Mucosa of stomach (tissue), 1 donor: ENCODE data around the gene RHEB.
"Not testable (repeated sequence)": the region's sequence is repeated elsewhere in the genome, so short reads cannot be mapped to it uniquely, and the experiment has no call there.

Experiments
- H3K27me3 ChIP-seq: one replicate; pipeline ENCODE4 v1.7.0; 2013; ENCODE audit warnings: mild to moderate bottlenecking, low read length; ENCODE audit not compliant: control insufficient read depth, insufficient read depth
- H3K36me3 ChIP-seq: one replicate; pipeline ENCODE4 v1.7.0; 2013; ENCODE audit warnings: low read length; ENCODE audit not compliant: control insufficient read depth, insufficient read depth
- H3K4me1 ChIP-seq: one replicate; pipeline ENCODE4 v1.7.0; 2013; ENCODE audit warnings: mild to moderate bottlenecking, low read length; ENCODE audit not compliant: control insufficient read depth, insufficient read depth
- H3K4me3 ChIP-seq: one replicate; pipeline ENCODE4 v1.7.0; 2013; ENCODE audit warnings: low read length
- H3K9ac ChIP-seq: one replicate; pipeline ENCODE4 v1.7.0; 2013; ENCODE audit warnings: mild to moderate bottlenecking, low read length, moderate library complexity
- H3K9me3 ChIP-seq: one replicate; pipeline ENCODE4 v1.7.0; 2013; ENCODE audit warnings: mild to moderate bottlenecking, low read length, moderate library complexity; ENCODE audit not compliant: control insufficient read depth
- donor health status: Pancreatic carcinoma.

The RHEB gene

DNA sequence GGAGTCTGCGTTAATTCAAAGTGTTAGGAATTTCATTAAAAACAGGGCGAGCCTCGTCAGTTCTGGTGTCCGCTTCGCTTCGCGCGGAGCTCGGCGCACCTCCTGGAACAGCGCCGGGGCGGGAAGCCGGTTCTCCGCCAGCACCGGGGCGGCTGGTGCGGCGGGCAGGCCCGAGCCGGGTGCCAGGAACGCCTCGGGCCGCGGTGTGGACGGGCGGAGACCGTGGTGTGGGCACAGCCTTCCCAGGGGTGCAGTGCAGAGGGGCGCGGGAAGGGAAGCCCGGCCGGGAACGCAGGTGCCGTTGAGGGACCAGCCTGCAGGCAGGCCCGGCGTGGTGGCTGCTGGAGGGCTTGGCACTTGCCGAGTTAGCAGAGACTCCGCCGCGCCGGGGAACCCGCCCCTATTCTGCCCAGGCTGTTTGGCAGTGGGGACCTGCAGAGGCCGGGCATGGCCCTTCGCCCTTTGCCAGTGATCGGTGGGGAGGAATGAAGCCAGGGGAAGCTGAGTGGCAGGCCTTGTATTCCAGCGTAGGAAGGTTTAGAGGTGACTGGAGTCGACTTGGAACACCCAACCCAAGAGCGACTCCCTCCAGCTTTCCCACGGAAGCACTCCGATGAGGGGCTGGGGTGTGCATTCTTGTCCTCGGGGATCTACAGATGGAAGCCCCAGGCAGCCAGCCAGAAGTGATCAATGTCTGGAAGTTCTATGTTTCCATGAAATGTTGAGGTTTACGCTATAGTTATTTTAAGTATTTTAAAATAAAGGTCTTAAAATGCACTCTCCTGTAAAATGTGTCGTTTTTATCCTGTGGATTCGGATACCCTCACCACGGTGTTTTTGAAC is 945 bp upstream of the RHEB start:
- Histone ChIP-seq H3K36me3 (no peaks in the 10 kb centered on the region), H3K4me1 (peaks cover 20% of the 10 kb centered on the region), H3K27me3 (no peaks in the 10 kb centered on the region), H3K9me3 (no peaks in the 10 kb centered on the region), H3K4me3 (peak overlapping the region; percentile 71), H3K9ac (peak overlapping the region; percentile 74)

DNA sequence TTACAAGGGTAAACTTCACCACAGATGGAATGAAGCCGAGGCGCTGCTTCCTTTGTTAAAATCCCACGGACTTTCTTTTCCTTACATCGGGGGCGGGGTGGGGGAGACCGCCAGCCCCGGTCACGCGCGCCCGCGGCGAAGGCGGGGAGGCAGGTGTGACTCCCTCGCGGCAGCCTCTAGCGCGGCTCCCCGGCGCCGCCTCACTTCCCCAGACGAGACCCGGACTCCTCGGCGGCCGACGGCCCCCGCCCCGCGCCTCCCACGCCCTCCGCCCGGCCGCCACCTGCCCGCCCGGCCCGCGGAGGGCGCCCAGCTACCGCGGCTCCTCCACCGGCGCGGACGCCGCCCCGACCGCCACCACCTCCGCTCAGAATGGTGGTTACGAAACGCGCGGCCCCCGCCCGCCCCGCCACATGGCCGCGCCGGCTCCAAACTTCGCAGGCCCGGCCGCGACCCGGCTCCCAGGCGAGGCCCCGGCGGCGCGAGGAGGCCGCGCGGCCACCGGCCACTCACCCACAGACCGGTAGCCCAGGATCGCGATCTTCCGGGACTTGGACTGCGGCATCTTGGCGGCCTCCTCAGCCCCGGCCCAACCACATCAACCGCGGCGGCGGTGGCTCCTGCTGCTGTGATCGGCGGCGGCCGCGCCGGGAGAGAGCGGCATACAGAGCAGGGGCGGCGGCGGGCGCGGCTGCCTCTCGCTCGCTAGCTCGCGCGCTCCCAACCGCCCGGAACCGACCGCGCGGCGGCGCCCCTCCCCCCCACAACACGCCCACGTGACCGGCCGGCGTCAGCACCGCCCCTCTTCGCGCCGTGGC is 539 bp downstream of the RHEB start:
- not testable (repeated sequence) for H3K36me3 ChIP-seq, H3K27me3 ChIP-seq, H3K9me3 ChIP-seq
- peak overlapping the region; percentile 66 for H3K4me3 ChIP-seq
- peak overlapping the region; percentile 69 for H3K9ac ChIP-seq
- peaks cover 20% of the 10 kb centered on the region for H3K4me1 ChIP-seq

DNA sequence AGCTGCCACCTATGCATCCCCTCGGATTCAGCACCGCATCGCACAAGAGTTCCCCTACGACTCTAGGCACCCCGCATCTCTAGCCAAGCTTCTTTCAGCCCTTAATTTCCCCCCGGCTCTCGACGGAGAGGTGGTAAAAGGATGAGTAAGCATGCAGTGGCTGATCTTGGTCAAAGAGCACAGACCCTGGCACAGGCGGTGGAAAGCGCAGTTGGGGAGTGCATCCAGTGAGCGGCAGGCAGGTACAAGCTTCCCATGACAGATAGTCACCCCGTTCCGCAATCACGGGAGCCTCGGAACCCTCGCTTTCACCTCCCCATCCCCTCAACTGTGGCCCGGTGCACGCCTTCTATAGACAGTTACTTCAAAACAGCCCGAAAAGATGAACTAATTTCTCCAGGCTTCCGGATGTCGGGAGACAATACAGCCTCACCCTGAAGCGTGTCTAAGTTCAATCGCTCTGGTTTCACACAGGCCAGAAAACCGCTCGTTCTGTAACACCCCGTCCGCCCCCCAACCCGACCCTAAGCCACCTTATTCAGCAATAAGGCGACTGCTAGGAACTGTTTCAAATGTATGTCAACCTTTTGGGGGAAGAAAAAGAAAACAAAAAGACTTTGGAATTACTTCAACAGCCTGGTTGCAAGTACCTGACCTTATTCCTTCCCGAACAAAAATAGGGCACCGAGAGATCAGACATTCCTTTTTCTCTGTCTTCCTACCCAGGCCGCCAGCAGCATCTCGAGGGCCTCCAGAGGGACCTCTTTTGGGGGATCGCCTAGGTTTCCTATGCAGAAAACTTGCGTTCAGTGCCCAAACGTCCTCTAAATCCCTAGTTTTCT is 1.4 kb downstream of the RHEB start:
- no peaks in the 10 kb centered on the region for H3K36me3 ChIP-seq
- peaks cover 20% of the 10 kb centered on the region for H3K4me1 ChIP-seq
- no peaks in the 10 kb centered on the region for H3K9me3 ChIP-seq
- peak overlapping the region; percentile 66 for H3K4me3 ChIP-seq
- peak overlapping the region; percentile 69 for H3K9ac ChIP-seq
- H3K27me3 ChIP-seq: no peaks in the 10 kb centered on the region

DNA sequence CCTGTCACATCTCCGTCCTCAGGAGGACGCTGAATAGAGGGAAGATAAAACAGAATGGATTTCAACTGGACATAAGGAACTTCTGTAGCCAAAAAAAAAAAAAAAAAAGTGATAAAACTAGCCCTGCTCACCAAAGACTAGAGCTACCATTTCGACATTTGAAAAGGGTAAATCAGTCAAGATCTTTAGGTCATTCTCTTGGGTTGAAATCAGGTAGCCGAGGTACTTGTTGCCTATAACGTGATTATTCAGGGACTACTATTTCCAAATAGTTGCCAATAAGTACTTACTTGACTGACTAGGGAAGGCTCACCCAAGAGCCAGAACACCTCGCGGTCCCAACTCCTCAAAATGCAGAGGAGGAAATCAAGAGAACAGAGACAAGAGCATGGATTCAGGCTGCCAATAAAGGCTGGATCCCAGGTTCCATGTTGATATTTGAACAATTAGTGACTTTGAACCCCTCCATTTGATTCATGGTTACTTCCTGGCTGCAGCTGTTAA is 2.0 kb downstream of the RHEB start:
- Histone ChIP-seq H3K9me3 (no peaks in the 10 kb centered on the region), H3K27me3 (no peaks in the 10 kb centered on the region), H3K9ac (peak overlapping the region; percentile 69), H3K4me1 (peaks cover 20% of the 10 kb centered on the region), H3K36me3 (no peaks in the 10 kb centered on the region), H3K4me3 (peak overlapping the region; percentile 66)

DNA sequence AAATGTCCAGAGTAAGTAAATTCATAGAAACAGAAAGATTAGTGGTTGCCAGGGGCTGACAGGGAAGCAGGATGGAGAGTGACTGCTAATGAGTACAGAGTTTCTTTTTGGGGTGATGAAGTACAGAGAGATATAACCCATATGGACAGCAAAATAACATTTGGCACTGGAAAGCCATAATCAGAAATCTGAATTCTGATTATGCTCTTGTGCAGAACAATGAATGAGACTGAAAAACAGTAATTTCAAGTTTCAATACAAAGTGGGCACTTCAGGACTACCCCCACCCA is 4.5 kb downstream of the RHEB start:
- no peaks in the 10 kb centered on the region for H3K27me3 ChIP-seq
- H3K9me3 ChIP-seq: no peaks in the 10 kb centered on the region
- H3K4me1 ChIP-seq: peaks cover 14% of the 10 kb centered on the region
- no peak overlapping the region for H3K4me3 ChIP-seq
- H3K36me3 ChIP-seq: no peaks in the 10 kb centered on the region
- H3K9ac ChIP-seq: no peak overlapping the region

DNA sequence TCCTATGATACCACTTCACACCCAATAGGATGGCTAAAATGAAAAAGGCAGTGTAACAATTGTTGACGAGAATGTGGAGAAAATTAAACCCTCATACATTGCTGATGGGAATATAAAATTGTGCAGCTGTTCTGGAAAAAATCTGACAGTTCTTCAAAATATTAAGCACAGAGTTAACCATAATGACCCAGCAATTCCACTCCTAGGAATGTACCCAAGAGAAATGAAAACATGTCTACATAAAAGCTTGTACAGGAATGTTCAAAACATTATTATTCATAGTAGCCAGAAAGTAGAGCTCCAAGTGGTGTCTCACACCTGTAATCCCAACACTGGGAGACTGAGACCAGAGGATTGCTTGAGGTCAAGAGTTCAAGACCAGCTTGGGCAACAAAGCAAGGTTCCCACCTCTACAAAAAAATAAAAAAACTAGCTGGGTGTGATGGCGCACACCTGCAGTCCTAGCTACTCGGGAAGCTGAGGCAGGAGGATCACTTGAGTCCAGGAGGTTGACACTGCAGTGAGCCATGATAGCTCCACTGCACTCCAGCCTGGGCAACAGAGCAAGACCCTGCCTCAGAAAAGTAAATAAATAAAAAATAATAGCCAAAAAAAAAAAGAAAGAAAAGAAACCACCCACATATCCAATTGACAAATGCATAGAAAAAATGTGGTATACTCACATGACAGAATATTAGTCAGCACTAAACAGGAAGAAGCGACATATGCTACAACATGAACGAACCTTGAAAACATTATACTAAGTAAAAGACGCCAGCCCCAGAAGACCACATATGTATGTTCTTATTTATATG is 5.0 kb downstream of the RHEB start:
- Histone ChIP-seq H3K27me3 (no peaks in the 10 kb centered on the region), H3K9me3 (no peaks in the 10 kb centered on the region), H3K9ac (no peak overlapping the region), H3K4me3 (no peak overlapping the region), H3K4me1 (peaks cover 19% of the 10 kb centered on the region), H3K36me3 (no peaks in the 10 kb centered on the region)

DNA sequence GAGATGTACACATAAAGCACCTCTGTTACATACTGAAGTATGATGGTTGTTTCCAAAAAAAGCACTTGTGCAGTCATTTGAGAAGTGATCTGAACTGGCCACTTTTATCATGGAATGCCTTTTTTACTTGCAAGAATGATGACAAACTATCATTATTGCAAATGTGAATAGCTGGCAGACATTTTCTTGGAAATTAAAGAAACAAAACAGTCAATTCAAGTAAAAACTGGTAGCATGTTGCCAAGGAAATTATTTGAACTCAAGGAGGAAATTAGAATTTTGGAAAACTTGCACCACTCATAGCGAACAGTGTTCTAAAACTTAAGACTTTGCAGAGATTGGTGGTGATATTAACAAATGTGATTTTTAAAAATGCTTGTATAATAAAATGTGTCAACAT is 6.6 kb downstream of the RHEB start:
- H3K36me3 ChIP-seq: no peaks in the 10 kb centered on the region
- H3K4me3 ChIP-seq: no peak overlapping the region
- H3K9ac ChIP-seq: no peak overlapping the region
- H3K9me3 ChIP-seq: no peaks in the 10 kb centered on the region
- H3K27me3 ChIP-seq: no peaks in the 10 kb centered on the region
- H3K4me1 ChIP-seq: peaks cover 18% of the 10 kb centered on the region

DNA sequence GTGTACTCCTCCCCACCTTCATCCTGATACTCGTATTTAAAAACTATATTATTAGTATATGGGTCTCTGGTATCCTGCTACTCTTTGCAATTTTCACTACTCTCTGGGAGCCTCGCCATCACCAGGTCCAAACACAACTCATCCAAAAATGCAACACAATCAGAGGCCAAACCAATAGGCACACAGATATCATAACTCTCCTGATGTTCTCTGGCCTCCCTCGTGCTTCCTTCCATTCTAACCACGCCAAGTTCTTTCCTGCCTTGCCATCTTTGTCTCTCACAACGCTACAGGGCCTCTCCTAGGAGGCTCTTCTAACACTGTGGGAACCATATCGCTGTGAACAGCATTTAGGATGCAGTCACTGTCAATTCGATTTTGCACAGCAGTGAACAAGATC is 7.3 kb downstream of the RHEB start:
- Histone ChIP-seq H3K9me3 (no peaks in the 10 kb centered on the region), H3K4me1 (peaks cover 11% of the 10 kb centered on the region), H3K9ac (no peak overlapping the region), H3K27me3 (no peaks in the 10 kb centered on the region), H3K36me3 (no peaks in the 10 kb centered on the region), H3K4me3 (no peak overlapping the region)

DNA sequence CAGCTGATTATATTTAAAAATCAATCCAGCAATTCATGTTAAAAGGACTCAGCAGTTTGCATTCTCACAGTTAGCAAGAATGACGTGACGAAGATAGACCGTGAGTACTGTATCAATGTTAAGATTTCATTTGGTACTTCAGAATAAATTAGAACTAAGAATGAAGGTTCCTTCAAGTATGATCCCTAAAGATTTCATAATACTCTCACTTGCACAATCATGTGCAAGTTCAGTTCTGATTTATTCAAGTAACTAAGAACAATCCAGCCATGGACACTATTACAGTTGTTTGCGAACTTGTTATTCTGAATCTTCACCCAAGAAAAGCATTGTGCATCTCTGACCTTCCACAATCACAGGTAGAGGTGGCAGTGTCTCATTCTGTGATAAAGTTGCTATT is 7.7 kb downstream of the RHEB start:
- Histone ChIP-seq H3K4me1 (peaks cover 10% of the 10 kb centered on the region), H3K27me3 (no peaks in the 10 kb centered on the region), H3K36me3 (no peaks in the 10 kb centered on the region), H3K9ac (no peak overlapping the region), H3K9me3 (no peaks in the 10 kb centered on the region), H3K4me3 (no peak overlapping the region)

DNA sequence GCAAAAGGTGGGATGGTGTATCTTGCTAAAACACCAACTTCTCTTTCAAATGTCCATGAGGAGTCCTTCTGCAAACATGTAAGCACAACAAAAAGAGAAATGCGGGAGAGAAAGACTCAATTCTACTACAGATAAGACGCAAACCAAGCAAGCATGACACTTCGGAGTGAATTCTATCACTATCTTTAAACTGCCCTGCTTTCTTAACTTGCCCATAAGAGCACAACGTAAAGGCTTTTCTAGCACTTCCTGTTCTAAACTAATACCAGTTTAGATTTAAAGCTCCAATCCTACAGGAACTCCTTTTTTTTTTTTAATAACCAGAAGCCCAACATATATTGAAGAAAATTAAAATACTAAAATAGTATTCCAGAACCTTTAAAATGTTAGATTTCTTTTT is 8.4 kb downstream of the RHEB start:
- H3K36me3 ChIP-seq: no peaks in the 10 kb centered on the region
- peaks cover 7% of the 10 kb centered on the region for H3K4me1 ChIP-seq
- no peaks in the 10 kb centered on the region for H3K9me3 ChIP-seq
- no peak overlapping the region for H3K9ac ChIP-seq
- no peak overlapping the region for H3K4me3 ChIP-seq
- H3K27me3 ChIP-seq: no peaks in the 10 kb centered on the region

DNA sequence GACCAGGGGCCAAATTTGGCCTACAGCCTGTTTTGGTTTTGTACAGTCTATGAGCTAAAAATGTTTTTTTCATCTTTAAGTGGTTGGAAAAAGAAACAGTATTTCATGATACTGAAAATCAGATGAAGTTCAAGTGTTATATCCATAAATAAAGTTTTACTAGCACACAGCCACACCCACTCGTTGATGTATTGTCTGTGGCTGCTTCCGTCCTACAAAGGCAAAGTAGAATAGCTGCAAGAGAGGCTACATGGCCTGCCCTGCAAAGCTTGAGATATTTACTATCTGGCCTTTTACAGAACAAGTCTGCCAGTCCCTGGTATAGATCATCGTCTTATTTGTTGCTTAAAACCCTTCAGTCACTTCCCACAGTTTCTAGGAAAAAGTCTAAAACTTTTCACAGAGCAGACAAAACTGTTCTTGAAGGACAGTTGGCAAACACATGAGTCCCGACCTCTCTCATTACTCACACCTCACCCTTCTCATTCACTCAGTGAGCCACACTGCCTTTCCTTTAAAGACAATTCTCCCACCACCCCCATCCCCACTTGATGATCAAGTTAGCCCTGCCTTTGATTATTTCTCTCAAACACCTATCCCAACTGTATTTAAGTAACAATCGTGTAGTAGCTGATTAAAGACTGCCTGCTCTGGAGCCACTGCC is 9.9 kb downstream of the RHEB start:
- Histone ChIP-seq H3K4me1 (peaks cover 7% of the 10 kb centered on the region), H3K36me3 (no peaks in the 10 kb centered on the region), H3K9ac (no peak overlapping the region), H3K27me3 (no peaks in the 10 kb centered on the region), H3K9me3 (no peaks in the 10 kb centered on the region), H3K4me3 (no peak overlapping the region)
